ENCODE measurements around the gene NISCH.

NISCH gene

GRCh38 chr3:52487788-52488691, 32.6 kb downstream of the NISCH start:
- H3K36me3 ChIP-seq (ENCODE audit: control insufficient read depth, insufficient read depth, low read length): peaks cover 92% of the 10 kb centered on the region
- no peaks in the 10 kb centered on the region for H3K4me1 ChIP-seq (ENCODE audit: control insufficient read depth, insufficient read depth, low read length)
- H3K9ac ChIP-seq (ENCODE audit: low read length): no peak overlapping the region
- no peaks in the 10 kb centered on the region for H3K9me3 ChIP-seq (ENCODE audit: control insufficient read depth, insufficient read depth, low read depth, low read length)
- no peak overlapping the region for H3K4me3 ChIP-seq (ENCODE audit: low read depth, low read length)
- no peaks in the 10 kb centered on the region for H3K27me3 ChIP-seq (ENCODE audit: control insufficient read depth, insufficient read depth, low read length)
- H3K27ac ChIP-seq (ENCODE audit: low read depth, low read length): no peak overlapping the region

- H3K27me3 ChIP-seq (ENCODE audit: control insufficient read depth, insufficient read depth, low read length): no peaks in the 10 kb centered on the region
- no peaks in the 10 kb centered on the region for H3K9me3 ChIP-seq (ENCODE audit: control insufficient read depth, insufficient read depth, low read depth, low read length)
- H3K4me3 ChIP-seq (ENCODE audit: low read depth, low read length): no peak overlapping the region
- H3K27ac ChIP-seq (ENCODE audit: low read depth, low read length): no peak overlapping the region
- no peak overlapping the region for H3K9ac ChIP-seq (ENCODE audit: low read length)
- no peaks in the 10 kb centered on the region for H3K4me1 ChIP-seq (ENCODE audit: control insufficient read depth, insufficient read depth, low read length)
- H3K36me3 ChIP-seq (ENCODE audit: control insufficient read depth, insufficient read depth, low read length): peaks cover 88% of the 10 kb centered on the region
These were observed 33.3 kb downstream of the NISCH start for GRCh38 chr3:52488746-52489145.

- Histone ChIP-seq H3K27me3 (ENCODE audit: control insufficient read depth, insufficient read depth, low read length) (no peaks in the 10 kb centered on the region), H3K4me3 (ENCODE audit: low read depth, low read length) (no peak overlapping the region), H3K36me3 (ENCODE audit: control insufficient read depth, insufficient read depth, low read length) (peaks cover 85% of the 10 kb centered on the region), H3K9me3 (ENCODE audit: control insufficient read depth, insufficient read depth, low read depth, low read length) (no peaks in the 10 kb centered on the region), H3K9ac (ENCODE audit: low read length) (no peak overlapping the region), H3K27ac (ENCODE audit: low read depth, low read length) (no peak overlapping the region), H3K4me1 (ENCODE audit: control insufficient read depth, insufficient read depth, low read length) (no peaks in the 10 kb centered on the region)
These were observed 34.0 kb downstream of the NISCH start for GRCh38 chr3:52489453-52489852.

GRCh38 chr3:52490035-52490938, 34.9 kb downstream of the NISCH start:
- peaks cover 77% of the 10 kb centered on the region for H3K36me3 ChIP-seq (ENCODE audit: control insufficient read depth, insufficient read depth, low read length)
- H3K4me3 ChIP-seq (ENCODE audit: low read depth, low read length): no peak overlapping the region
- no peak overlapping the region for H3K9ac ChIP-seq (ENCODE audit: low read length)
- H3K9me3 ChIP-seq (ENCODE audit: control insufficient read depth, insufficient read depth, low read depth, low read length): no peaks in the 10 kb centered on the region
- H3K4me1 ChIP-seq (ENCODE audit: control insufficient read depth, insufficient read depth, low read length): no peaks in the 10 kb centered on the region
- no peaks in the 10 kb centered on the region for H3K27me3 ChIP-seq (ENCODE audit: control insufficient read depth, insufficient read depth, low read length)
- no peak overlapping the region for H3K27ac ChIP-seq (ENCODE audit: low read depth, low read length)

- H3K27me3 ChIP-seq (ENCODE audit: control insufficient read depth, insufficient read depth, low read length): no peaks in the 10 kb centered on the region
- H3K4me1 ChIP-seq (ENCODE audit: control insufficient read depth, insufficient read depth, low read length): no peaks in the 10 kb centered on the region
- no peak overlapping the region for H3K9ac ChIP-seq (ENCODE audit: low read length)
- no peak overlapping the region for H3K27ac ChIP-seq (ENCODE audit: low read depth, low read length)
- peaks cover 69% of the 10 kb centered on the region for H3K36me3 ChIP-seq (ENCODE audit: control insufficient read depth, insufficient read depth, low read length)
- H3K9me3 ChIP-seq (ENCODE audit: control insufficient read depth, insufficient read depth, low read depth, low read length): no peaks in the 10 kb centered on the region
- no peak overlapping the region for H3K4me3 ChIP-seq (ENCODE audit: low read depth, low read length)
These were observed 35.6 kb downstream of the NISCH start for GRCh38 chr3:52490939-52491526.

- Histone ChIP-seq H3K9me3 (ENCODE audit: control insufficient read depth, insufficient read depth, low read depth, low read length) (no peaks in the 10 kb centered on the region), H3K9ac (ENCODE audit: low read length) (no peak overlapping the region), H3K27me3 (ENCODE audit: control insufficient read depth, insufficient read depth, low read length) (no peaks in the 10 kb centered on the region), H3K4me1 (ENCODE audit: control insufficient read depth, insufficient read depth, low read length) (no peaks in the 10 kb centered on the region), H3K4me3 (ENCODE audit: low read depth, low read length) (no peak overlapping the region), H3K27ac (ENCODE audit: low read depth, low read length) (no peak overlapping the region), H3K36me3 (ENCODE audit: control insufficient read depth, insufficient read depth, low read length) (peaks cover 60% of the 10 kb centered on the region)
These were observed 36.7 kb downstream of the NISCH start for GRCh38 chr3:52492059-52492458.

- H3K27ac ChIP-seq (ENCODE audit: low read depth, low read length): no peak overlapping the region
These were observed 38.0 kb downstream of the NISCH start for GRCh38 chr3:52493232-52494017.

GRCh38 chr3:52494445-52494844, 39.0 kb downstream of the NISCH start:
- Histone ChIP-seq H3K4me1 (ENCODE audit: control insufficient read depth, insufficient read depth, low read length) (no peaks in the 10 kb centered on the region), H3K9me3 (ENCODE audit: control insufficient read depth, insufficient read depth, low read depth, low read length) (no peaks in the 10 kb centered on the region), H3K27me3 (ENCODE audit: control insufficient read depth, insufficient read depth, low read length) (no peaks in the 10 kb centered on the region), H3K9ac (ENCODE audit: low read length) (no peak overlapping the region), H3K27ac (ENCODE audit: low read depth, low read length) (no peak overlapping the region; the same call in 1 of the 2 replicates), H3K36me3 (ENCODE audit: control insufficient read depth, insufficient read depth, low read length) (peaks cover 38% of the 10 kb centered on the region), H3K4me3 (ENCODE audit: low read depth, low read length) (no peak overlapping the region)

More at GRCh38 chr3:52493232-52494017, 38.0 kb downstream of the NISCH start:
- Histone ChIP-seq H3K4me3 (ENCODE audit: low read depth, low read length) (no peak overlapping the region), H3K9me3 (ENCODE audit: control insufficient read depth, insufficient read depth, low read depth, low read length) (no peaks in the 10 kb centered on the region), H3K9ac (ENCODE audit: low read length) (no peak overlapping the region), H3K4me1 (ENCODE audit: control insufficient read depth, insufficient read depth, low read length) (no peaks in the 10 kb centered on the region), H3K36me3 (ENCODE audit: control insufficient read depth, insufficient read depth, low read length) (peaks cover 47% of the 10 kb centered on the region), H3K27me3 (ENCODE audit: control insufficient read depth, insufficient read depth, low read length) (no peaks in the 10 kb centered on the region)

GRCh38 chr3:52494886-52495495, 39.6 kb downstream of the NISCH start, which contains the start of gene STAB1:
TSS of gene STAB1 (plus strand) at chr3:52495338. CDS start at chr3:52495414, 76 bp downstream.
- no peaks in the 10 kb centered on the region for H3K27me3 ChIP-seq (ENCODE audit: control insufficient read depth, insufficient read depth, low read length)
- H3K9me3 ChIP-seq (ENCODE audit: control insufficient read depth, insufficient read depth, low read depth, low read length): no peaks in the 10 kb centered on the region
- H3K9ac ChIP-seq (ENCODE audit: low read length): no peak within 1 kb of the TSS
- H3K36me3 ChIP-seq (ENCODE audit: control insufficient read depth, insufficient read depth, low read length): peaks cover 33% of the 10 kb centered on the region
- H3K27ac ChIP-seq (ENCODE audit: low read depth, low read length): no peak within 1 kb of the TSS; the same call in 1 of the 2 replicates
- no peaks in the 10 kb centered on the region for H3K4me1 ChIP-seq (ENCODE audit: control insufficient read depth, insufficient read depth, low read length)
- no peak within 1 kb of the TSS for H3K4me3 ChIP-seq (ENCODE audit: low read depth, low read length)
